Measurements from ENCODE around the gene PEAK1. TPM values are rescaled to one million over a fixed set of nuclear protein-coding genes. Genes with fewer than 3 reads are reported as not detected.

Gene PEAK1
- total RNA-seq, 1 donor from 2014 or later: 289 TPM

DNA sequence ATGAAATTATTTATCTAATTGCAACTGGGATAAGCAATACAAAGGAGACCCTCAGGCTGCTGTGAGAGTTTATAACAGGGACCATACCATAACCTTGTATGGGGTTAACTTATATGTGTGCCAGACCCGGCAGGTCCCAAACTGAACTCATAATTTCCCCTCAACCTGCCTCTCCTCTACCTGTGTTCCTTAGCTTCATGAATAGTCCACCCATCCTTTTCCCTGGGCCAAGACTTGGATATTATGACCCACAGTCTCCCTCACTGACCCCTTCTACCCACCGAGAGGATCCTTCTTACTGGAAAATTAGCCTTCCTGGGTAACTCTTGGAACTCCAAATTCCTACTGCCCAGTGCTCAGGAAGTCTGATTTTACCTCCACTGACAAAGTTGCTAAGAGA lies 345.6 kb downstream of the PEAK1 start:
- peaks cover 6% of the 10 kb centered on the region for H3K27me3 Mint-ChIP-seq (ENCODE audit: unreplicated experiment)
- no peak for DNase-seq (ENCODE audit: low spot score)
- H3K4me3 Mint-ChIP-seq (ENCODE audit: unreplicated experiment): no peak overlapping the region
- H3K9me3 Mint-ChIP-seq (ENCODE audit: unreplicated experiment): no peaks in the 10 kb centered on the region
- peaks cover 14% of the 10 kb centered on the region for H3K4me1 Mint-ChIP-seq (ENCODE audit: unreplicated experiment)
- TF ChIP-seq, protein P1, sequence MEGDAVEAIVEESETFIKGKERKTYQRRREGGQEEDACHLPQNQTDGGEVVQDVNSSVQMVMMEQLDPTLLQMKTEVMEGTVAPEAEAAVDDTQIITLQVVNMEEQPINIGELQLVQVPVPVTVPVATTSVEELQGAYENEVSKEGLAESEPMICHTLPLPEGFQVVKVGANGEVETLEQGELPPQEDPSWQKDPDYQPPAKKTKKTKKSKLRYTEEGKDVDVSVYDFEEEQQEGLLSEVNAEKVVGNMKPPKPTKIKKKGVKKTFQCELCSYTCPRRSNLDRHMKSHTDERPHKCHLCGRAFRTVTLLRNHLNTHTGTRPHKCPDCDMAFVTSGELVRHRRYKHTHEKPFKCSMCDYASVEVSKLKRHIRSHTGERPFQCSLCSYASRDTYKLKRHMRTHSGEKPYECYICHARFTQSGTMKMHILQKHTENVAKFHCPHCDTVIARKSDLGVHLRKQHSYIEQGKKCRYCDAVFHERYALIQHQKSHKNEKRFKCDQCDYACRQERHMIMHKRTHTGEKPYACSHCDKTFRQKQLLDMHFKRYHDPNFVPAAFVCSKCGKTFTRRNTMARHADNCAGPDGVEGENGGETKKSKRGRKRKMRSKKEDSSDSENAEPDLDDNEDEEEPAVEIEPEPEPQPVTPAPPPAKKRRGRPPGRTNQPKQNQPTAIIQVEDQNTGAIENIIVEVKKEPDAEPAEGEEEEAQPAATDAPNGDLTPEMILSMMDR (IDR thresholded peaks at IDR 0.05; ENCODE audit: unreplicated experiment): no peak
- peaks cover 5% of the 10 kb centered on the region for H3K36me3 Mint-ChIP-seq (ENCODE audit: low read depth, unreplicated experiment)
- no peak overlapping the region for H3K27ac Mint-ChIP-seq (ENCODE audit: unreplicated experiment)

DNA sequence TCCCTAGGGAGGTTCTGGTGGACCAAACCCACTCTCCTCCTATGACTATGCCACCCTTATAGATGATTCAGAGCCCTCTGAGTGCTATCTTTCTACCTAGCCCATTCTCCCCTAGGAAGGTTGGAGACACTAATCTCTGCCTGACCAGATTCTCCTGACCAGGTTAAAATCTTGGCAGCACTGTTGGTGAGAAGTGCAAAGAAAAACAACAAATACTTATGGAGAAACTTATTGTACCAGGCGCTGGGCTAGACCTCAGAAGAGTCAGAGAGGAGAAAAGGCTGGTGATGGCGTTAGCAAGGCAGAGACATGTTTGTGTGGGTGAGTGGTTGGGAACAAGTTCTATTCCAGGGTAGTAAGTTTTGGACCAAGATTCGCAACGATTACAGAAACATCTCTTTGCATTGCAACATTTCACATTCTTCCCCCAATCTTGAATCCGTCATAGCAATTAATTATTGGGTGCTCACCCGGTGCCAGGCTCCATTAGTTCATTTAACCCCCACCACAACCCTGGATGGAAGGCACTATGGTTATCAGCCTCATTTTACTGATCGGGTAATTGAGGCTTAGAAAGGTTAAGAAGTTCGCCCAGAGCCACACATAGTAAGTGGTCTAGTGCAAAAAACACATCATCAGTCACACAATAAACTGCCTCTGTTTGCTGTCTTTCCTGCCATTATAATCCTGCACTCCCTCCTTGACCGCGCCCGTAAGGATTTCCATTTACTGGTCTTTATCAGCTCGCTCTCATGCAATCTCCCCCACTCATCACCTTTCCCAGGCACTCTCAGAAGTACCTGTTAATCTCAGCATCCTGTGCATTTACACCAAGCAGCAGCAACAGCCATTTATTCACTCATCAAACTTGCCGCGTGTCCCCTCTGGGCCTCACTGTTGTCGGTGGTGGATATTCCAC lies 348.3 kb downstream of the PEAK1 start:
- H3K9me3 Mint-ChIP-seq (ENCODE audit: unreplicated experiment): no peaks in the 10 kb centered on the region
- peaks cover 5% of the 10 kb centered on the region for H3K36me3 Mint-ChIP-seq (ENCODE audit: low read depth, unreplicated experiment)
- TF ChIP-seq, protein P1 (IDR thresholded peaks at IDR 0.05; ENCODE audit: unreplicated experiment): no peak
- H3K27ac Mint-ChIP-seq (ENCODE audit: unreplicated experiment): no peak overlapping the region
- peak overlapping the region; percentile 84 for H3K4me3 Mint-ChIP-seq (ENCODE audit: unreplicated experiment)
- peaks cover 14% of the 10 kb centered on the region for H3K4me1 Mint-ChIP-seq (ENCODE audit: unreplicated experiment)
- DNase-seq (ENCODE audit: low spot score): no peak
- H3K27me3 Mint-ChIP-seq (ENCODE audit: unreplicated experiment): peaks cover 4% of the 10 kb centered on the region

DNA sequence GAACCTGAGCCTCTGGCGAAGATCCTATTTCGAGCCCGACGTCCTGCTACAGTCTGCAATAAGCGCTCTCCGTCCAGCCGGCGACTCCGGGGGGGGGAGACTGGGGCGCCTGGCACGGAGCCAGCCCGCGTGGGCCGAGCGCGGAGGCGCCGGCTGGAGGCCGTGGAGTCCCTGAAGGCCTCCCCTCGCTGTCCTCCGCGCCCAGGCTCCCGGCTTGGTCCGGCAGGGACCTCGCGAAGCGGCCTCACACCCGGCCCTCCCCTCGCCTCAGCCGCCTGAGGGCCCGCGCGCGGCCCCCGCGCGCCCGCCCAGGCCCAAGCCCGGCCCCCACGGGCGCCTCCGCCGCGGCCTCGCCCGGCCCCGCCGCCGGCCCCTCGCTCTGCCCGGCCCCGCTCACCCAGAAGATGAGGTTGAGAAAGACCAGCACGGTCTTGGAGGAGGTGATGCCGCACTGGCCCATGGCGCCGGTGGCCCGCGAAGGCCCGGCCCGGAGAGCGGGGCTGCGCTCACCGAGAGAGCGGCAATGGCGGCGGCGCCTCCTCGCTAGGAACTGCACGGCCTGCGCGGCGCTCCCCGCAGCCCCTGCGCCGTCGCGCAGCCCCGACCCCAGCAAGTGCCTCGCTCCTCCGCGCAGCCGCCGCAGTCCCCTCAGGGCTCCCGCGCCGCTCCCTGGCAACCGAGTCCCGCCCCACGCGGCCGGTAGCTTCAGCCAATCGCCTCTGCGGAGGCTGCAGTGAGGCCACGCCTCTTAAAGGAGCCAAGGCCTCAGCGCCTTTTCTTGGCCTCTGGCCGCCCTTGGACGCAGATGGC lies 349.2 kb downstream of the PEAK1 start, which contains the start of gene TSPAN3:
TSPAN3 (minus strand) TSS at position 615 of the 810 bp plus-strand sequence; CDS start at position 460, 155 bp downstream.
- Mint-ChIP-seq H3K27ac (ENCODE audit: unreplicated experiment) (peak within 1 kb of the TSS; percentile 61), H3K36me3 (ENCODE audit: low read depth, unreplicated experiment) (peaks cover 5% of the 10 kb centered on the region), H3K9me3 (ENCODE audit: unreplicated experiment) (no peaks in the 10 kb centered on the region), H3K4me1 (ENCODE audit: unreplicated experiment) (peaks cover 14% of the 10 kb centered on the region), H3K27me3 (ENCODE audit: unreplicated experiment) (peaks cover 4% of the 10 kb centered on the region), H3K4me3 (ENCODE audit: unreplicated experiment) (peak within 1 kb of the TSS; percentile 95)
- TF ChIP-seq, protein P1 (IDR thresholded peaks at IDR 0.05; ENCODE audit: unreplicated experiment): no peak
- peak; percentile 96 for DNase-seq (ENCODE audit: low spot score)

DNA sequence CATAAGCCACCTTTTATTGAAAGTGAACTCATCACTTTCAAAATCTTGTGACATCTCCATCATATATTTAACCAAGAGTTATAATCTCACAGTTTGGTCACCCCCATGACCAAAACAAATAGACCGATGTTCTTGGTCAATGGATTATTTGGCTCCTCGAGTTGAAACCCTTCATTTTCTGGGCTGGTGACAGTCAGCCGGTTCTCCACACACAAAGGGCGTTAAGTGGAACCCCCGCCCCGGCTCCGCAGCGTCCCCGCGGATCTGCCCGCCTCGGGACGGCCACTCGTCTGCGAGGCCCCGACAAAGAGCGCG lies 349.8 kb downstream of the PEAK1 start:
- H3K4me1 Mint-ChIP-seq (ENCODE audit: unreplicated experiment): peaks cover 14% of the 10 kb centered on the region
- DNase-seq (ENCODE audit: low spot score): no peak
- H3K27ac Mint-ChIP-seq (ENCODE audit: unreplicated experiment): peak overlapping the region; percentile 61
- peak overlapping the region; percentile 95 for H3K4me3 Mint-ChIP-seq (ENCODE audit: unreplicated experiment)
- H3K27me3 Mint-ChIP-seq (ENCODE audit: unreplicated experiment): peaks cover 4% of the 10 kb centered on the region
- no peaks in the 10 kb centered on the region for H3K9me3 Mint-ChIP-seq (ENCODE audit: unreplicated experiment)
- TF ChIP-seq, protein P1 (IDR thresholded peaks at IDR 0.05; ENCODE audit: unreplicated experiment): no peak
- peaks cover 5% of the 10 kb centered on the region for H3K36me3 Mint-ChIP-seq (ENCODE audit: low read depth, unreplicated experiment)
